H9 (cell line): ENCODE data around the gene RPAIN. TPM values are rescaled to one million over a fixed set of nuclear protein-coding genes. Genes with fewer than 3 reads are reported as not detected.

ENCODE experiments used
- DNase-seq: peaks from one replicate; pipeline ENCODE4 v3.0.0-alpha.2; 2017
- H2AFZ ChIP-seq: one replicate; pipeline ENCODE4 v1.6.1; 2013; ENCODE audit warnings: mild to moderate bottlenecking, low read length, control low read depth, moderate library complexity
- H2AK5ac ChIP-seq: 2 replicates; pipeline ENCODE4 v1.6.1; 2013; ENCODE audit warnings: low read length, control low read depth, mixed read lengths; ENCODE audit not compliant: insufficient read length
- H2BK120ac ChIP-seq: one replicate; pipeline ENCODE4 v1.6.1; 2013; ENCODE audit warnings: low read depth, mild to moderate bottlenecking, low read length, control low read depth, inconsistent platforms; ENCODE audit not compliant: poor library complexity, severe bottlenecking
- H2BK12ac ChIP-seq: 2 replicates; pipeline ENCODE4 v1.6.1; 2013; ENCODE audit warnings: low read length, control low read depth, mixed read lengths, low read depth; ENCODE audit not compliant: insufficient read length
- H2BK15ac ChIP-seq: 2 replicates; pipeline ENCODE4 v1.6.1; 2013; ENCODE audit warnings: low read depth, low read length, control low read depth
- H2BK20ac ChIP-seq: one replicate; pipeline ENCODE4 v1.6.1; 2013; ENCODE audit warnings: low read depth, mild to moderate bottlenecking, low read length, control low read depth, inconsistent platforms; ENCODE audit not compliant: poor library complexity, severe bottlenecking
- H2BK5ac ChIP-seq: 2 replicates; pipeline ENCODE4 v1.6.1; 2013; ENCODE audit warnings: low read length, control low read depth, mixed read lengths; ENCODE audit not compliant: insufficient read length
- H3K14ac ChIP-seq: 2 replicates; pipeline ENCODE4 v1.6.1; 2013; ENCODE audit warnings: low read length, control low read depth; ENCODE audit not compliant: insufficient read depth
- H3K18ac ChIP-seq: 2 replicates; pipeline ENCODE4 v1.6.1; 2013; ENCODE audit warnings: low read depth, mild to moderate bottlenecking, mixed read lengths, low read length, control low read depth; ENCODE audit not compliant: insufficient read length
- H3K23ac ChIP-seq: 2 replicates; pipeline ENCODE4 v1.6.1; 2013; ENCODE audit warnings: low read length, control low read depth, mixed read lengths, low read depth; ENCODE audit not compliant: insufficient read length
- H3K23me2 ChIP-seq: 2 replicates; pipeline ENCODE4 v1.6.1; 2013; ENCODE audit warnings: low read depth, mild to moderate bottlenecking, mixed read lengths, low read length, control low read depth; ENCODE audit not compliant: insufficient read length, poor library complexity, severe bottlenecking
- H3K27ac ChIP-seq: 2 replicates; pipeline ENCODE4 v1.5.1; 2013; ENCODE audit warnings: low read length, control low read depth, mixed read lengths, low read depth; ENCODE audit not compliant: insufficient read length
- H3K27me3 ChIP-seq: 2 replicates; pipeline ENCODE4 v1.6.1; 2013; ENCODE audit warnings: low read length, control low read depth, inconsistent platforms; ENCODE audit not compliant: insufficient read depth
- H3K4ac ChIP-seq: 2 replicates; pipeline ENCODE4 v1.6.1; 2013; ENCODE audit warnings: low read depth, mild to moderate bottlenecking, control low read depth, inconsistent platforms, low read length, moderate library complexity
- H3K4me1 ChIP-seq: 2 replicates; pipeline ENCODE4 v1.6.1; 2013; ENCODE audit warnings: low read length, control low read depth, inconsistent platforms; ENCODE audit not compliant: insufficient read depth
- H3K4me2 ChIP-seq: 2 replicates; pipeline ENCODE4 v1.6.1; 2013; ENCODE audit warnings: low read length, control low read depth, mixed read lengths; ENCODE audit not compliant: insufficient read length, insufficient read depth
- H3K56ac ChIP-seq: 2 replicates; pipeline ENCODE4 v1.6.1; 2013; ENCODE audit warnings: low read depth, mild to moderate bottlenecking, mixed read lengths, low read length, control low read depth; ENCODE audit not compliant: insufficient read length
- H3K79me1 ChIP-seq: 2 replicates; pipeline ENCODE4 v1.6.1; 2013; ENCODE audit warnings: low read depth, mild to moderate bottlenecking, moderate library complexity, low read length, control low read depth, inconsistent platforms; ENCODE audit not compliant: insufficient read depth, poor library complexity, severe bottlenecking
- H3K79me2 ChIP-seq: 2 replicates; pipeline ENCODE4 v1.6.1; 2013; ENCODE audit warnings: low read length, control low read depth, inconsistent platforms; ENCODE audit not compliant: insufficient read depth
- H3K9ac ChIP-seq: 2 replicates; pipeline ENCODE4 v1.6.1; 2013; ENCODE audit warnings: low read length, control low read depth, mixed read lengths; ENCODE audit not compliant: insufficient read length; ENCODE audit errors: extremely low read depth
- H3K9me3 ChIP-seq: one replicate; pipeline ENCODE4 v1.6.1; 2013; ENCODE audit warnings: low read depth, low read length, inconsistent platforms; ENCODE audit not compliant: control insufficient read depth
- H3T11ph ChIP-seq: one replicate; pipeline ENCODE4 v1.6.1; 2013; ENCODE audit warnings: mild to moderate bottlenecking, low read length, control low read depth, inconsistent platforms
- H4K20me1 ChIP-seq: one replicate; pipeline ENCODE4 v1.6.1; 2013; ENCODE audit not compliant: control insufficient read depth, insufficient read length, insufficient read depth
- H4K5ac ChIP-seq: 2 replicates; pipeline ENCODE4 v1.6.1; 2013; ENCODE audit warnings: low read depth, mild to moderate bottlenecking, mixed read lengths, low read length, control low read depth; ENCODE audit not compliant: insufficient read length
- H4K8ac ChIP-seq: replicated peaks from 2 replicates; pipeline ENCODE4 v1.6.1; 2013; ENCODE audit warnings: low read length, control low read depth, mixed read lengths, low read depth; ENCODE audit not compliant: insufficient read length
- H4K91ac ChIP-seq: 2 replicates; pipeline ENCODE4 v1.6.1; 2013; ENCODE audit warnings: low read depth, mild to moderate bottlenecking, moderate library complexity, mixed read lengths, low read length, control low read depth; ENCODE audit not compliant: insufficient read length
- H3K27ac Mint-ChIP-seq, 3 experiments: 2 replicates in 2 of 3; 3 replicates in 1 of 3; pipeline ENCODE4 v1.8.0; 2020 to 2021; ENCODE audit warnings: mixed read lengths in 3 of 3, mild to moderate bottlenecking in 1 of 3, moderate library complexity in 1 of 3
- H3K27me3 Mint-ChIP-seq: 2 replicates; pipeline ENCODE4 v1.8.0; 2021; ENCODE audit warnings: low read depth, mild to moderate bottlenecking, moderate library complexity, mixed read lengths
- H3K36me3 Mint-ChIP-seq, 3 experiments: 2 replicates in 2 of 3; 3 replicates in 1 of 3; pipeline ENCODE4 v1.8.0; 2020 to 2021; ENCODE audit warnings: low read depth in 3 of 3, mixed read lengths in 3 of 3; ENCODE audit not compliant: insufficient read depth in 1 of 3
- H3K4me1 Mint-ChIP-seq, 2 experiments: 2 replicates each; pipeline ENCODE4 v1.8.0; 2020; ENCODE audit warnings: mixed read lengths in 2 of 2
- H3K4me3 Mint-ChIP-seq, 2 experiments: 2 replicates in 1 of 2; 3 replicates in 1 of 2; pipeline ENCODE4 v1.8.0; 2020 to 2021; ENCODE audit warnings: mild to moderate bottlenecking in 2 of 2, mixed read lengths in 2 of 2, moderate library complexity in 1 of 2
- H3K9me3 Mint-ChIP-seq, 2 experiments: 2 replicates in 1 of 2; 3 replicates in 1 of 2; pipeline ENCODE4 v1.8.0; 2020; ENCODE audit warnings: mild to moderate bottlenecking in 2 of 2, mixed read lengths in 2 of 2, moderate library complexity in 1 of 2
- WGBS: extraction: QIAGEN DNeasy Blood & Tissue Kit; methylation state at CpG from one replicate; pipeline ENCODE4 v1.1.7; 2013; ENCODE audit warnings: missing lambda C conversion rate, low lambda C conversion rate, mixed read lengths; ENCODE audit not compliant: insufficient read length; ENCODE audit errors: extremely low coverage; 5-methylcytosine and 5-hydroxymethylcytosine counted together
- total RNA-seq: library from RNA; stranded (reverse); gene quantifications from 2 replicates; pipeline ENCODE4 v1.2.1, GENCODE V29; 2021
- TF ChIP-seq, protein P1 (sequence below): fragments of 200-600 bp; sonication (generic); conservative IDR thresholded peaks from 3 replicates; pipeline ENCODE4 v1.8.0; 2021; ENCODE audit warnings: antibody characterized with exemption, mild to moderate bottlenecking

RPAIN gene
- total RNA-seq, 1 experiment from 2014 or later, result 78.9 TPM

DNA sequence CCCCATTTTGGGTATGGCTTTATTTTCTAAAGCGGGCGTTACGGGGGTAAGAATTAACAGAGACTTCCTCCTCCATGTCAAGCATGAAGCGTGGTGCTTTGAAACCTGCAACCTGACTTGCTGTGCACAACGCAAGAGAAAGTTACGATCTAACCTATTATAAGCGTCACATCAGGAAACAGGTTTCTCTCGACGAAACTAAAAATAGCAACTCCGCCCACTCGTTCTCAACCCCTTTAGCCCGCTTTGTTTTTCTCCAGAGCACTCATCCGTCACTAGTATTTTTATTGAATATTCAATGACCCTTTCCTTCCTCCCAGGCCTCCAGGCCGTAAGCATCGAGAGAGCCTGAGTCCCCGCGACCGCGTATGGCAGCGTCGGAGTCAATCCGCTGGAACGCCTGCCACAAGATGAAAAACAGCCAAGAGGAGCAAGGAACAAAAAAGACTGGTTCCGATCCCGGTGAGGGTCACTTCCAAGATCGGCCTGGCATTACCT lies 1.1 kb upstream of the RPAIN start:
- H3K79me2 ChIP-seq, result peaks cover 20% of the 10 kb centered on the region; the same call in 1 of the 2 replicates
- no CpG with 5 or more reads among the region's 26 CpGs for WGBS
- no peaks in the 10 kb centered on the region for H3K4me1 ChIP-seq
- H3K27me3 ChIP-seq, result no peaks in the 10 kb centered on the region
- TF ChIP-seq, protein P1, sequence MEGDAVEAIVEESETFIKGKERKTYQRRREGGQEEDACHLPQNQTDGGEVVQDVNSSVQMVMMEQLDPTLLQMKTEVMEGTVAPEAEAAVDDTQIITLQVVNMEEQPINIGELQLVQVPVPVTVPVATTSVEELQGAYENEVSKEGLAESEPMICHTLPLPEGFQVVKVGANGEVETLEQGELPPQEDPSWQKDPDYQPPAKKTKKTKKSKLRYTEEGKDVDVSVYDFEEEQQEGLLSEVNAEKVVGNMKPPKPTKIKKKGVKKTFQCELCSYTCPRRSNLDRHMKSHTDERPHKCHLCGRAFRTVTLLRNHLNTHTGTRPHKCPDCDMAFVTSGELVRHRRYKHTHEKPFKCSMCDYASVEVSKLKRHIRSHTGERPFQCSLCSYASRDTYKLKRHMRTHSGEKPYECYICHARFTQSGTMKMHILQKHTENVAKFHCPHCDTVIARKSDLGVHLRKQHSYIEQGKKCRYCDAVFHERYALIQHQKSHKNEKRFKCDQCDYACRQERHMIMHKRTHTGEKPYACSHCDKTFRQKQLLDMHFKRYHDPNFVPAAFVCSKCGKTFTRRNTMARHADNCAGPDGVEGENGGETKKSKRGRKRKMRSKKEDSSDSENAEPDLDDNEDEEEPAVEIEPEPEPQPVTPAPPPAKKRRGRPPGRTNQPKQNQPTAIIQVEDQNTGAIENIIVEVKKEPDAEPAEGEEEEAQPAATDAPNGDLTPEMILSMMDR, result no peak
- no peaks in the 10 kb centered on the region for H3K27me3 Mint-ChIP-seq
- no peak overlapping the region for H2BK20ac ChIP-seq
- H2AFZ ChIP-seq, result no peak overlapping the region
- peak overlapping the region; percentile 98 to 100 for H3K4me3 Mint-ChIP-seq
- H4K20me1 ChIP-seq, result no peaks in the 10 kb centered on the region
- no peak overlapping the region for H3T11ph ChIP-seq
- peak overlapping the region; percentile 98 for H3K4me2 ChIP-seq
- peak overlapping the region; percentile 95 for H3K9ac ChIP-seq
- no peak overlapping the region for H2BK15ac ChIP-seq
- H2BK12ac ChIP-seq, result no peak overlapping the region
- no peak overlapping the region for H2BK5ac ChIP-seq
- H3K36me3 Mint-ChIP-seq, result peaks cover 18 to 58% (median 45%) of the 10 kb centered on the region in 3 experiments; a peak in 6 of 7 replicates
- H2BK120ac ChIP-seq, result no peak overlapping the region
- peak overlapping the region; percentile 5 for H3K27ac ChIP-seq
- no peak overlapping the region for H4K91ac ChIP-seq
- H3K79me1 ChIP-seq, result peaks cover 6% of the 10 kb centered on the region
- H4K8ac ChIP-seq, result no peak overlapping the region
- DNase-seq, result no peak
- peaks cover 9 to 19% of the 10 kb centered on the region in 2 experiments for H3K4me1 Mint-ChIP-seq
- no peaks in the 10 kb centered on the region for H3K9me3 ChIP-seq
- peak overlapping the region; percentile 94 for H3K14ac ChIP-seq
- no peak overlapping the region for H4K5ac ChIP-seq
- H3K23me2 ChIP-seq, result peaks cover 8% of the 10 kb centered on the region
- H3K23ac ChIP-seq, result no peak overlapping the region
- no peak overlapping the region for H3K4ac ChIP-seq
- H3K18ac ChIP-seq, result peak overlapping the region; percentile 90
- H2AK5ac ChIP-seq, result no peak overlapping the region
- H3K27ac Mint-ChIP-seq, result peak overlapping the region; percentile 95 to 99 (median 99)
- H3K56ac ChIP-seq, result peak overlapping the region; percentile 42
- no peaks in the 10 kb centered on the region for H3K9me3 Mint-ChIP-seq
